HepG2 (cell line): ENCODE measurements around the gene LMNA. TPM values are rescaled to one million over a fixed set of nuclear protein-coding genes. Genes with fewer than 3 reads are reported as not detected.

ENCODE experiments used
- ATAC-seq: fragments of 200-7000 bp; cut with Tn5 transposase; 3 replicates; pipeline ENCODE4 v1.9.1; 2020; ENCODE audit warnings: mild to moderate bottlenecking, moderate library complexity
- BruUV-seq: library from RNA; stranded (reverse); fragments of 400-500 nt; replicated peaks from 2 replicates; lab custom pipeline; 2021; lab: Mats Ljungman, UMichigan
- CTCF ChIA-PET: fragments of 300-600 bp; formaldehyde crosslinking; extraction: SDS; loops from one replicate; lab custom pipeline; 2021; ENCODE audit warnings: low total read pairs, inconsistent platforms, low intra/inter-chr PET ratio; lab: Yijun Ruan, JAX
- POLR2A ChIA-PET: fragments of 350-600 bp; sonication (Branson Sonifier 250); formaldehyde crosslinking; loops from one replicate; lab custom pipeline; 2020; ENCODE audit warnings: antibody characterized with exemption, inconsistent platforms; lab: Yijun Ruan, JAX
- DNase-seq: peaks from one replicate; pipeline ENCODE4 v3.0.0-alpha.2; 2015; ENCODE audit warnings: low spot score
- FAIRE-seq: peaks from 3 replicates; lab custom pipeline; 2011; peaks lifted over from hg19 to GRCh38; lab: Jason Lieb, UNC
- H2AFZ ChIP-seq: one replicate; pipeline ENCODE4 v1.6.1; 2011; ENCODE audit warnings: low read length, inconsistent platforms
- H3K27ac ChIP-seq: fragments of 300-600 bp; 3 replicates; pipeline ENCODE4 v1.8.0; 2011; ENCODE audit warnings: mixed run types, mild to moderate bottlenecking, mixed read lengths, low read length, inconsistent platforms; ENCODE audit not compliant: insufficient read depth; ENCODE audit errors: extremely low read length
- H3K27me3 ChIP-seq, 2 experiments: fragments of 200-600 bp in 1 of 2; 2 replicates in 1 of 2; 3 replicates in 1 of 2; pipeline versions ENCODE4 v1.6.0 to v1.8.0; 2011; ENCODE audit warnings: low read length in 2 of 2, mild to moderate bottlenecking in 2 of 2, moderate library complexity in 2 of 2, inconsistent platforms in 1 of 2; ENCODE audit not compliant: insufficient read depth in 2 of 2, control insufficient read depth in 1 of 2
- H3K36me3 ChIP-seq, 2 experiments: fragments of 200-600 bp in 1 of 2; replicated peaks in 1 of 2; 2 replicates in 1 of 2; 3 replicates in 1 of 2; pipeline versions ENCODE4 v1.5.1 to v1.8.0; 2011; ENCODE audit warnings: low read length in 2 of 2, inconsistent platforms in 1 of 2; ENCODE audit not compliant: insufficient read depth in 2 of 2, control insufficient read depth in 1 of 2
- H3K4me1 ChIP-seq: 2 replicates; pipeline ENCODE4 v1.5.1; 2012; ENCODE audit warnings: low read length, inconsistent platforms; ENCODE audit not compliant: insufficient read depth
- H3K4me2 ChIP-seq: 2 replicates; pipeline ENCODE4 v1.6.0; 2011; ENCODE audit warnings: low read depth, low read length, inconsistent platforms
- H3K4me3 ChIP-seq, 3 experiments: fragments of 200-600 bp in 1 of 3; sonication (generic), shearing (Covaris generic) in 1 of 3; replicated peaks in 1 of 3; 2 replicates each; pipeline ENCODE4 v1.5.1; 2011 to 2016; ENCODE audit warnings: low read length in 3 of 3, inconsistent platforms in 2 of 3, low read depth in 2 of 3, mild to moderate bottlenecking in 2 of 3, control low read depth in 1 of 3, mixed read lengths in 1 of 3; ENCODE audit not compliant: insufficient read depth in 1 of 3
- H3K79me2 ChIP-seq: one replicate; pipeline ENCODE4 v1.6.1; 2011; ENCODE audit warnings: low read length, inconsistent platforms; ENCODE audit not compliant: insufficient read depth
- H3K9ac ChIP-seq: 2 replicates; pipeline ENCODE4 v1.6.0; 2011; ENCODE audit warnings: mild to moderate bottlenecking, low read depth, low read length, inconsistent platforms; ENCODE audit not compliant: insufficient read depth
- H3K9me3 ChIP-seq: 2 replicates; pipeline ENCODE4 v1.5.1; 2012; ENCODE audit warnings: mild to moderate bottlenecking, low read length
- H4K20me1 ChIP-seq: 2 replicates; pipeline ENCODE4 v1.6.0; 2011; ENCODE audit warnings: inconsistent platforms, mild to moderate bottlenecking, low read length, moderate library complexity; ENCODE audit not compliant: insufficient read depth
- CBX2 ChIP-seq, 2 experiments: fragments of 200-600 bp in 1 of 2; sonication (generic); formaldehyde crosslinking in 1 of 2; IDR thresholded peaks; 2 replicates each; pipeline versions ENCODE4 v1.7.0 to v1.8.1; 2018 to 2022; ENCODE audit warnings: low read depth in 2 of 2, low read length in 1 of 2, mild to moderate bottlenecking in 1 of 2, missing genetic modification reagents in 1 of 2
- CSRNP1 ChIP-seq: sonication (generic); formaldehyde crosslinking; IDR thresholded peaks from 2 replicates; pipeline ENCODE4 v1.8.1; 2023; ENCODE audit warnings: mild to moderate bottlenecking, missing genetic modification reagents
- HNRNPUL1 ChIP-seq: fragments of 200-400 bp; formaldehyde crosslinking; IDR thresholded peaks from 2 replicates; pipeline ENCODE4 v1.6.1; 2017; ENCODE audit warnings: low read depth, mild to moderate bottlenecking, low read length, moderate library complexity
- PAX8 ChIP-seq: sonication (generic); formaldehyde crosslinking; IDR thresholded peaks from 2 replicates; pipeline ENCODE4 v1.8.0; 2022; ENCODE audit warnings: mild to moderate bottlenecking, missing genetic modification reagents, borderline replicate concordance
- PHF5A ChIP-seq: IDR thresholded peaks from one replicate; pipeline ENCODE4 v1.6.1; 2018; ENCODE audit warnings: low read depth, missing genetic modification reagents; ENCODE audit not compliant: unreplicated experiment
- THAP11 ChIP-seq: IDR thresholded peaks from 2 replicates; pipeline ENCODE4 v1.6.1; 2016; ENCODE audit warnings: missing biosample characterization, missing genetic modification reagents
- ZNF335 ChIP-seq: sonication (generic); formaldehyde crosslinking; IDR thresholded peaks from 2 replicates; pipeline ENCODE4 v1.4.0; 2020; ENCODE audit warnings: missing genetic modification reagents
- ZNF713 ChIP-seq: sonication (generic); formaldehyde crosslinking; IDR thresholded peaks from 2 replicates; pipeline ENCODE4 v1.4.0; 2020; ENCODE audit warnings: mild to moderate bottlenecking, missing genetic modification reagents
- WGBS: methylation state at CpG from one replicate; pipeline ENCODE4 v1.1.6; 2017; ENCODE audit warnings: low lambda C conversion rate; 5-methylcytosine and 5-hydroxymethylcytosine counted together
- in situ Hi-C: cut with HindIII; loops from 2 replicates; pipeline ENCODE4 v1.10.0; 2017; ENCODE audit warnings: low pct_unique_long_range_greater_than_20kb; ENCODE audit not compliant: extremely low pct_ligation_motif_present
- intact Hi-C: fragments of 100-400 bp; cut with micrococcal nuclease; formaldehyde crosslinking; loops from one replicate; pipeline ENCODE4 v1.10.0; 2022; ENCODE audit not compliant: unreplicated experiment
- polyA plus RNA-seq, 8 experiments: library from polyadenylated mRNA; depleted of rRNA in 3 of 8; stranded (reverse) in 7 of 8; unstranded in 1 of 8; fragments of >200 nt; fragmentation: Illumina TruSeq in 4 of 8; extraction: Trizol in 4 of 8; gene quantifications; 2 replicates each; pipeline versions ENCODE4 v1.2.1 to v1.2.3, GENCODE V29; 2011 to 2016; ENCODE audit warnings: low read depth in 4 of 8, missing spikeins in 1 of 8, mixed read lengths in 1 of 8; ENCODE audit not compliant: insufficient read depth in 1 of 8
- total RNA-seq, 5 experiments: library from RNA; depleted of rRNA; stranded (reverse); fragments of >200 nt; fragmentation: Illumina TruSeq; extraction: Trizol; gene quantifications; 2 replicates each; pipeline ENCODE4 v1.2.3, GENCODE V29; 2016; ENCODE audit warnings: low read depth in 1 of 5
- TF ChIP-seq, protein P1 (sequence below): sonication (generic); formaldehyde crosslinking; IDR thresholded peaks from 2 replicates; pipeline ENCODE4 v1.4.0; 2020; ENCODE audit warnings: missing genetic modification reagents, low read depth, mild to moderate bottlenecking, borderline replicate concordance
- TF ChIP-seq, protein P2 (sequence below): sonication (generic); formaldehyde crosslinking; IDR thresholded peaks from 2 replicates; pipeline ENCODE4 v1.5.1; 2020; ENCODE audit warnings: mild to moderate bottlenecking, missing genetic modification reagents, moderate library complexity

Gene LMNA
- total and polyA plus RNA-seq, 2 of the 13 experiments (the other 11 are each of a cell fraction or from before 2014, with no cell fraction given), result 107 to 225 TPM

DNA sequence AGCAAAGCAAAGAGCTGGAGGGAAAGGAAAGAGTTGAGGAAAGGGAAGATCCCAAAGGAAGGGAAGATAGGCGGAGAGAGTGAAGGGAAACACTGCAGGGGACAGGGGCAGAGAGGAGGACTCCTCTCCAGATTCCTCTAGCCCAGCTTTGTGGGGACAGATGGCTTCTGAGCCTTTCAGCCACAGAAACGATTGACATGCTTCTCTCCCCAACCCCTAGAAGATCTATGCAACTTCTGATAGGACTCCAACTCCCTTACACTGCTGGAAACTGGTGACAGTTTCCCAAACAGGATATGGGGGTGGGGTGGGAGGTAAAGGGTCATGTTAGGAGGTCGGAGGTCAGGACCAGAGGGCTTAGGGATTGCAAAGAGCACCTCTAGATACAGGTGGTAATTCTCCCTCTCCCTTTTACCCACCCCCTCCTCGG lies 38.7 kb upstream of the LMNA start:
- peaks cover 2% of the 10 kb centered on the region; the same call in 1 of the 2 replicates for H4K20me1 ChIP-seq
- no peak overlapping the region for H2AFZ ChIP-seq
- DNase-seq (no peak), FAIRE-seq (no peak), ATAC-seq (no peak)
- in situ Hi-C loops (no loop called here), intact Hi-C loops (no loop called here)
- H3K4me2 ChIP-seq, result no peak overlapping the region
- no peaks in the 10 kb centered on the region for H3K27me3 ChIP-seq
- ChIA-PET POLR2A (no interaction called here), CTCF (no interaction called here)
- peak overlapping the region; percentile 11 for H3K27ac ChIP-seq
- no peak overlapping the region for H3K4me3 ChIP-seq
- no peak overlapping the region for H3K9ac ChIP-seq
- 69% methylated on average over 4 of the region's 4 CpGs for WGBS
- TF ChIP-seq PHF5A (no peak), CSRNP1 (no peak), HNRNPUL1 (no peak), THAP11 (CRISPR knock-in tag) (no peak), ZNF713 (CRISPR knock-in tag) (no peak), ZNF335 (CRISPR knock-in tag) (no peak), PAX8 (CRISPR knock-in tag) (no peak), CBX2 (IDR thresholded peaks at IDR 0.05; ENCODE audit: low read depth, low read length) (no peak), CBX2 (CRISPR knock-in tag; IDR thresholded peaks at IDR 0.05; ENCODE audit: low read depth) (no peak)
- TF ChIP-seq, protein P1, sequence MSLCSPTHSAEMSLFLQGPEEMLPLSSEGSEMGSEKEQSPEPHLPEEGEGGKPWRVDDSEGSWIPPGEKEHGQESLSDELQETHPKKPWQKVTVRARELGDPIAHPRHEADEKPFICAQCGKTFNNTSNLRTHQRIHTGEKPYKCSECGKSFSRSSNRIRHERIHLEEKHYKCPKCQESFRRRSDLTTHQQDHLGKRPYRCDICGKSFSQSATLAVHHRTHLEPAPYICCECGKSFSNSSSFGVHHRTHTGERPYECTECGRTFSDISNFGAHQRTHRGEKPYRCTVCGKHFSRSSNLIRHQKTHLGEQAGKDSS, result no peak
- TF ChIP-seq, protein P2, sequence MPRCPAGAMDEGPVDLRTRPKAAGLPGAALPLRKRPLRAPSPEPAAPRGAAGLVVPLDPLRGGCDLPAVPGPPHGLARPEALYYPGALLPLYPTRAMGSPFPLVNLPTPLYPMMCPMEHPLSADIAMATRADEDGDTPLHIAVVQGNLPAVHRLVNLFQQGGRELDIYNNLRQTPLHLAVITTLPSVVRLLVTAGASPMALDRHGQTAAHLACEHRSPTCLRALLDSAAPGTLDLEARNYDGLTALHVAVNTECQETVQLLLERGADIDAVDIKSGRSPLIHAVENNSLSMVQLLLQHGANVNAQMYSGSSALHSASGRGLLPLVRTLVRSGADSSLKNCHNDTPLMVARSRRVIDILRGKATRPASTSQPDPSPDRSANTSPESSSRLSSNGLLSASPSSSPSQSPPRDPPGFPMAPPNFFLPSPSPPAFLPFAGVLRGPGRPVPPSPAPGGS (CRISPR knock-in tag), result no peak
- H3K4me1 ChIP-seq, result peaks cover 45% of the 10 kb centered on the region
- no TSS peak for BruUV-seq
- peaks cover 5 to 14% of the 10 kb centered on the region in 2 experiments; a peak in 4 of 5 replicates for H3K36me3 ChIP-seq
- peaks cover 12% of the 10 kb centered on the region for H3K79me2 ChIP-seq
- H3K9me3 ChIP-seq, result no peaks in the 10 kb centered on the region
